GM19035 (cell line): Measurements from ENCODE around the gene HRG.

ENCODE experiments used
- ATAC-seq: cut with Tn5 transposase; IDR thresholded peaks from one replicate; pipeline ENCODE4 v1.9.1; 2021; ENCODE audit not compliant: unreplicated experiment

Gene HRG

DNA sequence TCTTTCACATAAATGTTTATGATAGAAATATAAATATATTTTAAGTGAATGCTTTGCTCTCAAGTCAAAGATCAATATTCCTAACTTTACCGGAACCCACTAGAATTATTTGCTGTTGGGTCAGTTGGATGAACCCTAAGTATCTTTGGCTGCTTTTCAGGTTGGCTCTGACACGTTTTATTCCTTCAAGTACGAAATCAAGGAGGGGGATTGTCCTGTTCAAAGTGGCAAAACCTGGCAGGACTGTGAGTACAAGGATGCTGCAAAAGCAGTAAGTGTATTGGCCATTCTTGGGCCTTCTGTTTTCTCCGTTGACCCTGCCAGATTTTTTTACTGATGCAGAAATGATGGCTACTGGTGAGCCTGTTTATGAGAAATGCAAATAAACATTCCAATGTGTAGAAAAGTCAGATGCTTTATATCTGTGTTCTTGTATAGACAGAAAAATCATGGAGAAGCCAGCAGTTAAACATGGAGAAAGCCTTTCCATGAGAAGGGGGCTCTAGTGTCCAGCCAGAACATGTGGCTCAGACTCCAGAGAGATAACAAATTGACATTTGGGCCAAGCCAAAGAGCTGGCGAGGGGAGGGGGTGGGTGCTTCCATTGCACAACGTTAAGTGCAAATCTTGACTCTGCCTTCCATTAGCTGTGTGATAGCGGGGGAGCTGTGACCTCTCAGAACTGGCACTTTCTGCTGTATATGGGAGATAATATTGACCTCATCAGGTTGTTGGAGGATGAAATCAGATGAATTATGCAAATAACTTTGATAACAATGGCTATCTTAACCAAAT is 54.3 kb downstream of the HRG start:
- no peak for ATAC-seq

DNA sequence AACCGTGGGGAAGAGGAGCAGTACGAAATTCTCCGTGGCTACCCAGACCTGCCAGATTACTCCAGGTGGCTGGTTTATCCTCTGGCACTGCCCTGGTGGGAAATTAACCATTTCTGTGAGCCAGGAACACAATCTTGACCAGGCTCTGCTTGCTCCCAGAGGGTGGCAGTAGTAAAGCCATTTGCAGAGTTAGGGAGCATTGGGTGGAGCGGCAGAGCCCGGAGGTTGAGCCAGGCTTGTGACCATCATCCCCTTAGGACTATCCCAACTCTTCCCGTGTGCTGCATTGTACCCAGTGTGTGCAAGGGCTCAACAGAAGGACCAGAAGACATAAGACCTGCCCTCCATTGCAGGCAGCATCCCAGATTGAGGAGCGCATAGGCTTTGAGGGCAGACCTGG is 56.6 kb downstream of the HRG start:
- no peak for ATAC-seq

DNA sequence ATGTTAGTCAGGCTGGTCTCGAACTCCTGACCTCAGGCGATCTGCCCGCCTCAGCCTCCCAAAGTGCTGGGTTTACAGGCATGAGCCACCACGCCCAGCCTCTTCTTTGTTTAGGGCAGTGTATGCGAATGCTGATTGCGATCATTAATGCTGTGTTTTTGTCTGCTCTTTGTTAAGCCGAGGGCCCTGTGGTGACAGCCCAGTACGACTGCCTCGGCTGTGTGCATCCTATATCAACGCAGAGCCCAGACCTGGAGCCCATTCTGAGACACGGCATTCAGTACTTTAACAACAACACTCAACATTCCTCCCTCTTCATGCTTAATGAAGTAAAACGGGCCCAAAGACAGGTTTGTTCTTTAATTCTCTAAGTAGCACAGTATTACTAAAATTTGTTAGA is 59.1 kb downstream of the HRG start:
- ATAC-seq: no peak
